ENCODE measurements around the gene ARHGAP24.
"Not testable (repeated sequence)": the region's sequence is repeated elsewhere in the genome, so short reads cannot be mapped to it uniquely, and the experiment has no call there.

Gene ARHGAP24

GRCh38 chr4:85970535-85970934, 495.6 kb downstream of the ARHGAP24 start:
- no peak for FAIRE-seq

- no peak for FAIRE-seq
Measured at GRCh38 chr4:85979276-85979675, 504.3 kb downstream of the ARHGAP24 start.

- FAIRE-seq: no peak
Measured at GRCh38 chr4:85986266-85986665, 511.3 kb downstream of the ARHGAP24 start.

GRCh38 chr4:85993641-85994040, 518.7 kb downstream of the ARHGAP24 start:
- FAIRE-seq: no peak

GRCh38 chr4:85994576-85994975, 519.6 kb downstream of the ARHGAP24 start:
- FAIRE-seq: no peak

GRCh38 chr4:85995361-85995760, 520.4 kb downstream of the ARHGAP24 start:
- no peak for FAIRE-seq

- FAIRE-seq: no peak
Measured at GRCh38 chr4:86001591-86001990, 526.6 kb downstream of the ARHGAP24 start.

- FAIRE-seq: no peak
Measured at GRCh38 chr4:86004030-86004429, 529.1 kb downstream of the ARHGAP24 start.

GRCh38 chr4:86006057-86006456, 531.1 kb downstream of the ARHGAP24 start:
- no peak for FAIRE-seq

GRCh38 chr4:86007042-86007441, 532.1 kb downstream of the ARHGAP24 start:
- FAIRE-seq: no peak

GRCh38 chr4:86011117-86011516, 536.2 kb downstream of the ARHGAP24 start:
- no peak for FAIRE-seq

GRCh38 chr4:86013621-86014020, 538.7 kb downstream of the ARHGAP24 start:
- no peak for FAIRE-seq

GRCh38 chr4:86014599-86014998, 539.6 kb downstream of the ARHGAP24 start:
- FAIRE-seq: no peak

GRCh38 chr4:86015412-86016350, 540.7 kb downstream of the ARHGAP24 start:
- FAIRE-seq: no peak

GRCh38 chr4:86019362-86019761, 544.4 kb downstream of the ARHGAP24 start:
- no peak for FAIRE-seq

GRCh38 chr4:86019906-86020305, 545.0 kb downstream of the ARHGAP24 start:
- no peak for FAIRE-seq

- FAIRE-seq: not testable (repeated sequence)
Measured at GRCh38 chr4:86021671-86022070, 546.7 kb downstream of the ARHGAP24 start.

GRCh38 chr4:86026720-86027119, 551.8 kb downstream of the ARHGAP24 start:
- no peak for FAIRE-seq

- FAIRE-seq: no peak
Measured at GRCh38 chr4:86031927-86032326, 557.0 kb downstream of the ARHGAP24 start.

GRCh38 chr4:86032476-86033022, 557.6 kb downstream of the ARHGAP24 start:
- no peak for FAIRE-seq

- FAIRE-seq: no peak
Measured at GRCh38 chr4:86033171-86033570, 558.2 kb downstream of the ARHGAP24 start.

- FAIRE-seq: no peak
Measured at GRCh38 chr4:86034616-86035015, 559.7 kb downstream of the ARHGAP24 start.

- no peak for FAIRE-seq
Measured at GRCh38 chr4:86035688-86036087, 560.7 kb downstream of the ARHGAP24 start.

- FAIRE-seq: no peak
Measured at GRCh38 chr4:86036736-86037135, 561.8 kb downstream of the ARHGAP24 start.

All from TTC549 (cell line).